Ishikawa (cell line): Measurements from ENCODE around the gene CTPS1.

Experiments
- EP300 ChIP-seq: IDR thresholded peaks from 2 replicates; pipeline ENCODE4 v1.6.1; 2012; ENCODE audit warnings: borderline replicate concordance
- YY1 ChIP-seq: IDR thresholded peaks from 2 replicates; pipeline ENCODE4 v1.6.1; 2012; ENCODE audit warnings: low read depth
- ZBTB7A ChIP-seq: IDR thresholded peaks from 2 replicates; pipeline ENCODE4 v1.6.1; 2012; ENCODE audit warnings: low read depth
- TF ChIP-seq, protein P1 (sequence below): IDR thresholded peaks from 2 replicates; pipeline ENCODE4 v1.6.1; 2012

DNA sequence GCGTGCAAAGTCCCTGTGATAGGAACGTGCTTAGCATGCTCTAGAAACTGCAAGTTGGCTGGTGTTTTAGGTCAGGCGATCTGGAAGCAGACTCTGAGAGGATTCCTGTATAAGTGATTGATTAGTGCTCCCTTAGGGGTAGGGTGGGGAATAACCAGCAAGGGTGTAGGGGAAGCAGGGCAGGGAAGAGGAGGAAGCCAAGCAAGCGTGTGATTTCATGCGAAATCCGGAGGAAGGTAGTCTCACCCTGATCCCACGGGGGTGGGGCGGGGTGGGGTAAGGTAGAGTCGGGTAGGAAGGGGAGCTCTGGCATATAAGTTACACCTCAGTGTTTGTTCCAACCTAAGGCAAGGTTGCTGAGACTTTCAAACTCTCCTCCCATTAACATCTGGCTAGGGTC, 24.9 kb upstream of the CTPS1 start:
- TF ChIP-seq, protein P1, sequence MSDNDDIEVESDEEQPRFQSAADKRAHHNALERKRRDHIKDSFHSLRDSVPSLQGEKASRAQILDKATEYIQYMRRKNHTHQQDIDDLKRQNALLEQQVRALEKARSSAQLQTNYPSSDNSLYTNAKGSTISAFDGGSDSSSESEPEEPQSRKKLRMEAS, result no peak
- TF ChIP-seq YY1, result no peak
- no peak for TF ChIP-seq EP300
- TF ChIP-seq ZBTB7A, result no peak
